ENCODE data around the gene AKAP8L. TPM values are rescaled to one million over a fixed set of nuclear protein-coding genes. Genes with fewer than 3 reads are reported as not detected.

AKAP8L gene
- total and polyA plus RNA-seq, 9 of the 15 experiments (the other 6 are each of a cell fraction or from before 2014, with no cell fraction given) = 2.4 to 116 (median 70.7) TPM

DNA sequence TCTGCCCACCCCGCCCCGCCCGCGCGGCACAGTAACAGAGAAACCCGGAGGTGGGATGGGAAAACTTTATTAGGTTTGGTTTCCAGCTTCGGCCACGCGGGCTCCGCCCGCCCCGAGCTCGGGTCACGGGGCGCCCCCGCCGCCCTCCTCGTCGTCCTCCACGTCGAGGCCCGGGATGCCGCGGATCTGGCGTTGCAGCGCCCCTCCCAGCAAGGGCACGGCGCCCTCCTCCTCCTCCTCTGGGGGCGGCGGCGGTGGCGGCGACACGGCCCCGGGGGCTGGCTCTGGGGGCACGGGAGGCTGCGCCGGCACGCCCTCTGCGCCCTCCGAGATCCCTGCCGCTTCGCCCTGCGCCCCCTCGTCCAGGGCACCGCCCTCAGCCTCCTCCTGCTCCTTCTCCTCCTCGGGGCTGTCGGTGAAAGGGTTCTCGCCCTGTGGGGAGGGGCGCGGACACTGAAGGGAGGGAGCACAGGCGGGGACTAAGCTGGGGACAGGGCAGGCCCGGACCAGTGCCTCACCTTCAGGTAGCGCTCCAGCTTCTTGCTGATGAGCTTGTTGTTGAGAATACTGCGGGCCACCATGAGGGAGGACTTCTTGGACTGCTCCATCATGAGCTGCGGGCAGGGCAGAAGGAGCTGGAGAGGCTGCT, 38.7 kb downstream of the AKAP8L start:
- Histone ChIP-seq H3K4me2 (ENCODE audit: insufficient read depth, low read length) (peak overlapping the region; percentile 82), H3K4me1 (replicated peaks in 1 of 2; ENCODE audit: control insufficient read depth in 2 of 2, insufficient read depth in 2 of 2, low read length in 2 of 2) (peaks cover 16 to 30% of the 10 kb centered on the region in 2 experiments), H2AFZ (ENCODE audit: low read depth, low read length) (peak overlapping the region; percentile 82), H4K20me1 (replicated peaks; ENCODE audit: control insufficient read depth, insufficient read depth, low read length) (peaks cover 17% of the 10 kb centered on the region), H3K9me3 (replicated peaks; ENCODE audit: control insufficient read depth, insufficient read depth, low read depth, low read length) (no peaks in the 10 kb centered on the region), H3K9me1 (ENCODE audit: control insufficient read depth, insufficient read depth, low read length) (no peaks in the 10 kb centered on the region), H3K27me3 (ENCODE audit: control insufficient read depth in 2 of 2, insufficient read depth in 2 of 2, low read length in 2 of 2) (no peaks in the 10 kb centered on the region; a peak in 1 of 5 replicates), H3K9ac (ENCODE audit: insufficient read depth in 1 of 2, low read depth in 2 of 2, low read length in 2 of 2) (peak overlapping the region; percentile 65 to 92; a peak in 3 of 4 replicates), H3K27ac (ENCODE audit: extremely low read depth, low read depth, low read length) (peak overlapping the region; percentile 79), H3K79me2 (ENCODE audit: control insufficient read depth, insufficient read depth, low read length) (peaks cover 43% of the 10 kb centered on the region), H3K4me3 (peak overlapping the region; percentile 90), H3K36me3 (ENCODE audit: control insufficient read depth, insufficient read depth, low read length) (peaks cover 35% of the 10 kb centered on the region; the same call in 2 of the 3 replicates)
- WGBS (ENCODE audit: insufficient coverage, low coverage, missing lambda C conversion rate) = 2% methylated on average over 48 of the region's 56 CpGs
- FAIRE-seq (peak; percentile 15), DNase-seq (ENCODE audit: extremely low read depth in 1 of 4, low spot score in 3 of 4) (peak; percentile 61 to 84 (median 66)), ATAC-seq (peak; percentile 63)
- BruUV-seq (replicated peaks) = no TSS peak
- intact Hi-C loops (cut with micrococcal nuclease) (loop anchor here (2.0 kb wide), 2 partner anchors 115 to 177 kb away; no protein-coding TSS in a partner anchor), in situ Hi-C loops (cut with MboI) (no loop called here)
- ChIA-PET POLR2A (interaction anchor here (0.7 to 3.6 kb wide), 8 partner anchors 11 to 172 kb away, joined by 3 to 27 read pairs (median 4); partner anchors contain the start of gene AKAP8L), CTCF (ENCODE audit: low intra/inter-chr PET ratio) (no interaction called here)
- TF ChIP-seq TAL1 (IDR thresholded peaks at IDR 0.05) = no peak
- TF ChIP-seq ATF1 (CRISPR knock-in tag; IDR thresholded peaks at IDR 0.05) = no peak
- peak; percentile 23; the same call in 1 of the 2 replicates for TF ChIP-seq ATF1 (tag; IDR thresholded peaks at IDR 0.05)
- TF ChIP-seq, protein P1, sequence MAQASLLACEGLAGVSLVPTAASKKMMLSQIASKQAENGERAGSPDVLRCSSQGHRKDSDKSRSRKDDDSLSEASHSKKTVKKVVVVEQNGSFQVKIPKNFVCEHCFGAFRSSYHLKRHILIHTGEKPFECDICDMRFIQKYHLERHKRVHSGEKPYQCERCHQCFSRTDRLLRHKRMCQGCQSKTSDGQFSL (CRISPR knock-in tag; IDR thresholded peaks at IDR 0.05) = peak; percentile 67; the same call in 1 of the 2 replicates
- TF ChIP-seq, protein P1 (tag; IDR thresholded peaks at IDR 0.05) = no peak
- TF ChIP-seq RUNX1 (IDR thresholded peaks at IDR 0.05; ENCODE audit: low read depth) = no peak; the same call in 1 of the 2 replicates
- TF ChIP-seq CBX1 (IDR thresholded peaks at IDR 0.05; ENCODE audit: low read depth) = 0 out of 2 replicates have a peak, but pooled peaks have one; percentile 8
- TF ChIP-seq KAT8 (IDR thresholded peaks at IDR 0.05; ENCODE audit: low read depth) = no peak
- TF ChIP-seq TRIM24 (IDR thresholded peaks at IDR 0.05) = peak in 1 of 2 experiments; percentile 9; a peak in 1 of 4 replicates
- TF ChIP-seq MIER1 (IDR thresholded peaks at IDR 0.05; ENCODE audit: low read depth) = no peak
- TF ChIP-seq ETS1 (conservative IDR thresholded peaks at IDR 0.05; ENCODE audit: control insufficient read depth, low read depth, low read length) = peak; percentile 4; the same call in 1 of the 2 replicates
- TF ChIP-seq SMAD1 (IDR thresholded peaks at IDR 0.05; ENCODE audit: low read depth, low read length, partially characterized antibody) = no peak
- TF ChIP-seq CREM (IDR thresholded peaks at IDR 0.05; ENCODE audit: low read depth) = no peak
- peak; percentile 98 for TF ChIP-seq VEZF1 (CRISPR knock-in tag; IDR thresholded peaks at IDR 0.05)
- peak; percentile 66 for TF ChIP-seq SAP30 (IDR thresholded peaks at IDR 0.05; ENCODE audit: borderline replicate concordance, insufficient read depth, low read depth, low read length, poor library complexity, severe bottlenecking)
- TF ChIP-seq NFIC (IDR thresholded peaks at IDR 0.05) = peak; percentile 50
- peak; percentile 51; the same call in 1 of the 2 replicates for TF ChIP-seq SIN3B (IDR thresholded peaks at IDR 0.05; ENCODE audit: low read depth)
